Measurements from ENCODE around the gene ZBTB7C.

DNA sequence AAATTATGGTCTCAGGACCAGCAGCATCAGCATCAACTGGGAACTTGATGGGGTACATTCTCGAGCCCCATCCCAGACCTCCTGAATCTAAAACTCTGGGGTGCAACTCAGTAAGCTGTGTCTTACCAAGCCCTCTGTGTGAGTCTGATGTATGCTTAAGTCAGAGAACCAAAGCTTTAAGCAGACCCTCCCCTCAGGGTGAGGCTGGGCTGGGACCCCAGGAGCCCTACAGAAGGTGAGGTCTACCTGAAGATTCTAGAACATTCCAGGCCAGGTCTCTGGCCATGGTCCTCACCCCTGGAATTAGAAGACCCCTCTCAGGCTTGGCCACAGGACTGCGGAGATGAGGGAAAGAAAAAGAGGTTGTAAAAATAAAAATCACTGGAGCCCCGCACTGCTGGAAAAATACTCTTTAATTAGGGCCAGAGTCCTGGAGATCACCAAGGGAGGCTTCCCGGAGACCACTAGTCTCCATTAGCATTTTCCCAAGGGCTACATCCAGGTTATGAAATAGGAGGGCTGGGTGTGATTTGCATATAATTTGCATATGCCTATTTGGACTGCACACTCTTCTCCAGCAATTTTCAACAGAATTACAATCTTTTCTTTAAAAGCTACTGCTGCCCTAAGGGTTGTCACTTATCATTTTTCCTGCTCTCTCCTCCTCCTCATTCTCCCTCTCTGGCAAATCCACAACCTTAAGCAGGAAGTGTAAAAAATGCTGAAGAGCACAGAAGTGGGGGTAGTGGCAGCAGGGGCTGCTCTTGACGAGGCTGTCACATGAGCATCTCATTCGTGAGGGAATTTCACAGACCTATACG, 100.2 kb downstream of the ZBTB7C start:
- no peak for TF ChIP-seq ZNF239 (CRISPR knock-in tag; IDR thresholded peaks at IDR 0.05)
- TF ChIP-seq, protein P1, sequence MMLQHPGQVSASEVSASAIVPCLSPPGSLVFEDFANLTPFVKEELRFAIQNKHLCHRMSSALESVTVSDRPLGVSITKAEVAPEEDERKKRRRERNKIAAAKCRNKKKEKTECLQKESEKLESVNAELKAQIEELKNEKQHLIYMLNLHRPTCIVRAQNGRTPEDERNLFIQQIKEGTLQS (IDR thresholded peaks at IDR 0.05), result no peak
- TF ChIP-seq, protein P1 (CRISPR knock-in tag; conservative IDR thresholded peaks at IDR 0.05), result no peak

All from K562 (cell line).